Esophagus squamous epithelium (tissue), 4 donors: ENCODE results near the gene KCNH1.

ENCODE experiments used
- POLR2A ChIP-seq, 4 donors: fragments of 450-650 bp; IDR thresholded peaks; one replicate each; pipeline ENCODE4 v1.6.1; 2017; ENCODE audit warnings: antibody characterized with exemption in 4 of 4, mild to moderate bottlenecking in 4 of 4, moderate library complexity in 3 of 4
- TF ChIP-seq, protein P1 (sequence below), 6 experiments: fragments of 450-650 bp in 4 of 6; fragments of 200-600 bp in 2 of 6; sonication (generic) in 2 of 6; IDR thresholded peaks; one replicate each; pipeline ENCODE4 v1.5.1; 2016 to 2019; ENCODE audit warnings: antibody characterized with exemption in 6 of 6, mild to moderate bottlenecking in 4 of 6, moderate library complexity in 4 of 6

DNA sequence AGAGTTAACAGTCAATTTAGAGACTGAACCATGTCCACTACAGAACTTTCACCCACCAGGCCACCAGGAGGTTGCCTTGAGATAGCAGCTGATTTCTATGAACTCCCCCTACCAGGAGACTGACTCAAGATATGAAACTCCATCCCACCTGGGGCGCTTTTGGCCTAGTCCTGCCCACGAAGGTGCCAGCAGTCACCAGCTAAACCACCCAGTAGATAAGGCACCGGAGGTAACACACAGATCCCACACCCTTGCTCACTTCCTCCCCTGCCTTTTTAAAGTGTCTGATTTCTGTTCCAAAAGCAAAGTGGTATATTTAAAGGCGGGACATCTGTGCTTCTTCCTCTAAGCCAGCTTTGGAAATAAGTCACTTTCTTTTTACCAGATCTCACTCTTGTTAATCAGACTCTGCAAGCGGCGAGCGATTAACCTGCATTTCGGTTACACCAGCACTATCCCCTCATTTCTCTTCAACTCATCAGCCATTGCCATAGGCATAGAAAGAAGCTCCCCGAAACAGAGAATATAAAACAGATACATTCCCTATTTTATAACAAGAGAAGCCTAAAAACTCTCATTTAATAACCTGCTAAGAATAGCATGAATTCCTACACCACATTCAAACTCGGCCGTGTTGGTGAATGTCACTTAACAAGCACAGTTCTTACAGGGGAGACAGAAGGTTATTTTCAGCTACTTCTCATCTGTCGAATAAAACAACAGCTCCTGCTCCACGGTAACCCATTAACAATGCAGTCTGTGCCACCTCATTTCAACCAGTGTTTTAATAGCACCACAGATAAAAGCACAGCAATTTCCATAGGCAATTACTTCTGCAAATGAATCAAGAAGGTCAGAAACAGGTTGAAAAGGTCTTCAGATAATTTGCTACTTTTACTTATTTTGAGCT lies 318.1 kb downstream of the KCNH1 start:
- TF ChIP-seq, protein P1, sequence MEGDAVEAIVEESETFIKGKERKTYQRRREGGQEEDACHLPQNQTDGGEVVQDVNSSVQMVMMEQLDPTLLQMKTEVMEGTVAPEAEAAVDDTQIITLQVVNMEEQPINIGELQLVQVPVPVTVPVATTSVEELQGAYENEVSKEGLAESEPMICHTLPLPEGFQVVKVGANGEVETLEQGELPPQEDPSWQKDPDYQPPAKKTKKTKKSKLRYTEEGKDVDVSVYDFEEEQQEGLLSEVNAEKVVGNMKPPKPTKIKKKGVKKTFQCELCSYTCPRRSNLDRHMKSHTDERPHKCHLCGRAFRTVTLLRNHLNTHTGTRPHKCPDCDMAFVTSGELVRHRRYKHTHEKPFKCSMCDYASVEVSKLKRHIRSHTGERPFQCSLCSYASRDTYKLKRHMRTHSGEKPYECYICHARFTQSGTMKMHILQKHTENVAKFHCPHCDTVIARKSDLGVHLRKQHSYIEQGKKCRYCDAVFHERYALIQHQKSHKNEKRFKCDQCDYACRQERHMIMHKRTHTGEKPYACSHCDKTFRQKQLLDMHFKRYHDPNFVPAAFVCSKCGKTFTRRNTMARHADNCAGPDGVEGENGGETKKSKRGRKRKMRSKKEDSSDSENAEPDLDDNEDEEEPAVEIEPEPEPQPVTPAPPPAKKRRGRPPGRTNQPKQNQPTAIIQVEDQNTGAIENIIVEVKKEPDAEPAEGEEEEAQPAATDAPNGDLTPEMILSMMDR (IDR thresholded peaks at IDR 0.05) = no peak
- no peak for TF ChIP-seq POLR2A (IDR thresholded peaks at IDR 0.05)
